GM23248 (cell line): ENCODE results near the gene OR51E2. TPM values are rescaled to one million over a fixed set of nuclear protein-coding genes. Genes with fewer than 3 reads are reported as not detected.

ENCODE experiments used
- DNase-seq: peaks from one replicate; pipeline ENCODE4 v3.0.0-alpha.2; 2015
- H2AFZ ChIP-seq: fragments of 200-600 bp; sonication (generic); 2 replicates; pipeline ENCODE4 v1.6.1; 2016; ENCODE audit warnings: antibody characterized with exemption
- H3F3A ChIP-seq: fragments of 200-600 bp; sonication (generic); 2 replicates; pipeline ENCODE4 v1.6.1; 2016; ENCODE audit warnings: mild to moderate bottlenecking, antibody characterized with exemption, mixed run types; ENCODE audit not compliant: insufficient read depth
- H3K27ac ChIP-seq: fragments of 200-600 bp; sonication (generic); 2 replicates; pipeline ENCODE4 v1.5.1; 2016; ENCODE audit warnings: mild to moderate bottlenecking
- H3K27me3 ChIP-seq: fragments of 200-600 bp; sonication (generic); replicated peaks from 2 replicates; pipeline ENCODE4 v1.6.1; 2016; ENCODE audit warnings: mild to moderate bottlenecking; ENCODE audit not compliant: insufficient read depth
- H3K36me3 ChIP-seq: fragments of 200-600 bp; sonication (generic); 2 replicates; pipeline ENCODE4 v1.6.1; 2016; ENCODE audit warnings: low read depth, mild to moderate bottlenecking
- H3K4me1 ChIP-seq: fragments of 200-600 bp; sonication (generic); 2 replicates; pipeline ENCODE4 v1.6.1; 2016; ENCODE audit warnings: mild to moderate bottlenecking; ENCODE audit not compliant: insufficient read depth
- H3K4me2 ChIP-seq: fragments of 200-600 bp; sonication (generic); one replicate; pipeline ENCODE4 v1.6.1; 2016; ENCODE audit warnings: mild to moderate bottlenecking; ENCODE audit not compliant: unreplicated experiment
- H3K4me3 ChIP-seq: fragments of 200-600 bp; sonication (generic); 2 replicates; pipeline ENCODE4 v1.5.1; 2016; ENCODE audit warnings: mild to moderate bottlenecking
- H3K79me2 ChIP-seq: fragments of 200-600 bp; sonication (generic); 2 replicates; pipeline ENCODE4 v1.6.1; 2016; ENCODE audit warnings: mild to moderate bottlenecking; ENCODE audit not compliant: insufficient read depth
- H3K9ac ChIP-seq: fragments of 200-600 bp; sonication (generic); 2 replicates; pipeline ENCODE4 v1.6.1; 2016; ENCODE audit warnings: mild to moderate bottlenecking
- H3K9me2 ChIP-seq: fragments of 200-600 bp; sonication (generic); 2 replicates; pipeline ENCODE4 v1.6.1; 2016; ENCODE audit warnings: mixed run types, mild to moderate bottlenecking, moderate library complexity; ENCODE audit not compliant: insufficient read depth
- H3K9me3 ChIP-seq: fragments of 200-600 bp; sonication (generic); one replicate; pipeline ENCODE4 v1.6.1; 2017; ENCODE audit warnings: low read depth
- H4K20me1 ChIP-seq: fragments of 200-600 bp; sonication (generic); 2 replicates; pipeline ENCODE4 v1.6.0; 2016; ENCODE audit not compliant: insufficient read depth
- EZH2 ChIP-seq: fragments of 200-600 bp; sonication (generic); IDR thresholded peaks from 2 replicates; pipeline ENCODE4 v1.6.1; 2018; ENCODE audit warnings: antibody characterized with exemption, mild to moderate bottlenecking; ENCODE audit not compliant: insufficient read depth, poor library complexity, severe bottlenecking
- EZH2phosphoT487 ChIP-seq: fragments of 200-600 bp; sonication (generic); IDR thresholded peaks from 2 replicates; pipeline ENCODE4 v1.6.1; 2018; ENCODE audit warnings: antibody characterized with exemption, moderate library complexity, mild to moderate bottlenecking, low read depth; ENCODE audit not compliant: insufficient read depth
- WGBS, 2 experiments: methylation state at CpG; one replicate each; pipeline ENCODE4 v1.1.6; 2015 to 2017; ENCODE audit warnings: low lambda C conversion rate in 2 of 2, low coverage in 1 of 2; ENCODE audit errors: missing lambda C conversion rate in 2 of 2; 5-methylcytosine and 5-hydroxymethylcytosine counted together
- in situ Hi-C: fragments of 300-500 bp; cut with MboI; formaldehyde crosslinking; loops from 2 replicates; pipeline ENCODE4 v1.15.0; 2020
- polyA plus RNA-seq: library from polyadenylated mRNA; unstranded; fragments of >200 nt; fragmentation: Nextera tagmentation; extraction: Ambion mirVana; gene quantifications from 2 replicates; pipeline ENCODE4 v1.2.1, GENCODE V29; 2016
- total RNA-seq: library from RNA; depleted of rRNA; stranded (reverse); fragments of >200 nt; shearing (Covaris generic); gene quantifications from 2 replicates; pipeline ENCODE4 v1.2.3, GENCODE V29; 2014

OR51E2 gene
- total and polyA plus RNA-seq, 2 experiments from 2014 or later: not detected

GRCh38 chr11:4658629-4659445 lies 38.8 kb downstream of the OR51E2 start:
- Histone ChIP-seq H3K4me1 (no peaks in the 10 kb centered on the region), H4K20me1 (no peaks in the 10 kb centered on the region), H3K27ac (no peak overlapping the region), H3K27me3 (no peaks in the 10 kb centered on the region), H3K9me2 (no peaks in the 10 kb centered on the region), H2AFZ (no peak overlapping the region), H3K4me2 (no peak overlapping the region), H3K4me3 (no peak overlapping the region), H3K9ac (no peak overlapping the region), H3K79me2 (no peaks in the 10 kb centered on the region), H3K9me3 (no peaks in the 10 kb centered on the region), H3K36me3 (no peaks in the 10 kb centered on the region), H3F3A (no peaks in the 10 kb centered on the region)
- WGBS, 2 experiments: 36 to 37% methylated on average over 5 of the region's 5 CpGs
- no peak for DNase-seq
- in situ Hi-C loops: no loop called here
- no peak for TF ChIP-seq EZH2
- no peak for TF ChIP-seq EZH2phosphoT487

GRCh38 chr11:4654635-4655369 lies 42.9 kb downstream of the OR51E2 start:
- Histone ChIP-seq H2AFZ (no peak overlapping the region), H3K36me3 (no peaks in the 10 kb centered on the region), H3K9me3 (no peaks in the 10 kb centered on the region), H3K4me1 (no peaks in the 10 kb centered on the region), H3K27me3 (no peaks in the 10 kb centered on the region), H3K79me2 (no peaks in the 10 kb centered on the region), H3K9me2 (no peaks in the 10 kb centered on the region), H3K27ac (no peak overlapping the region), H4K20me1 (no peaks in the 10 kb centered on the region), H3F3A (no peaks in the 10 kb centered on the region), H3K4me2 (no peak overlapping the region), H3K9ac (no peak overlapping the region), H3K4me3 (no peak overlapping the region)
- in situ Hi-C loops: no loop called here
- WGBS, 2 experiments: 3 to 10% methylated on average over 2 of the region's 2 CpGs
- TF ChIP-seq EZH2: no peak
- TF ChIP-seq EZH2phosphoT487: no peak
- no peak for DNase-seq

GRCh38 chr11:4647766-4648165 lies 49.9 kb downstream of the OR51E2 start:
- H3K4me3 ChIP-seq: no peak overlapping the region
- H3K9me2 ChIP-seq: no peaks in the 10 kb centered on the region
- no peak overlapping the region for H2AFZ ChIP-seq
- in situ Hi-C loops: loop anchor here (10.0 to 25.0 kb wide), 2 partner anchors 357 to 740 kb away; partner anchors contain the start of gene OR51M1
- H3K27me3 ChIP-seq: no peaks in the 10 kb centered on the region
- no peak overlapping the region for H3K27ac ChIP-seq
- 1 to 5% methylated on average over 4 of the region's 4 CpGs for WGBS, 2 experiments
- no peaks in the 10 kb centered on the region for H3K9me3 ChIP-seq
- H3F3A ChIP-seq: no peaks in the 10 kb centered on the region
- H3K9ac ChIP-seq: no peak overlapping the region
- H4K20me1 ChIP-seq: no peaks in the 10 kb centered on the region
- no peak for DNase-seq
- H3K79me2 ChIP-seq: no peaks in the 10 kb centered on the region
- no peak for TF ChIP-seq EZH2
- no peak for TF ChIP-seq EZH2phosphoT487
- H3K36me3 ChIP-seq: no peaks in the 10 kb centered on the region
- H3K4me2 ChIP-seq: no peak overlapping the region
- H3K4me1 ChIP-seq: no peaks in the 10 kb centered on the region

GRCh38 chr11:4645974-4646373 lies 51.7 kb downstream of the OR51E2 start:
- no peak overlapping the region for H3K27ac ChIP-seq
- no peaks in the 10 kb centered on the region for H3K9me3 ChIP-seq
- no peak overlapping the region for H3K4me2 ChIP-seq
- H3K36me3 ChIP-seq: no peaks in the 10 kb centered on the region
- no peak overlapping the region for H2AFZ ChIP-seq
- no peaks in the 10 kb centered on the region for H3K4me1 ChIP-seq
- no peaks in the 10 kb centered on the region for H3K27me3 ChIP-seq
- in situ Hi-C loops: loop anchor here (10.0 to 25.0 kb wide), 2 partner anchors 359 to 741 kb away; partner anchors contain the start of gene OR51M1
- no peaks in the 10 kb centered on the region for H3K79me2 ChIP-seq
- 12 to 14% methylated on average over 2 of the region's 2 CpGs for WGBS, 2 experiments
- H3K9me2 ChIP-seq: no peaks in the 10 kb centered on the region
- no peaks in the 10 kb centered on the region for H4K20me1 ChIP-seq
- no peak overlapping the region for H3K4me3 ChIP-seq
- TF ChIP-seq EZH2: no peak
- no peak for TF ChIP-seq EZH2phosphoT487
- no peak for DNase-seq
- H3F3A ChIP-seq: no peaks in the 10 kb centered on the region
- no peak overlapping the region for H3K9ac ChIP-seq
